Uterus (tissue), 2 donors: ENCODE results near the gene BMF.

Experiments used
- POLR2A ChIP-seq, 2 donors: fragments of 450-650 bp; IDR thresholded peaks; one replicate each; pipeline ENCODE4 v1.6.1; 2016; ENCODE audit warnings: antibody characterized with exemption in 2 of 2, mild to moderate bottlenecking in 1 of 2, moderate library complexity in 1 of 2
- TF ChIP-seq, protein P1 (sequence below), 4 experiments: fragments of 200-600 bp in 2 of 4; fragments of 450-650 bp in 2 of 4; sonication (generic) in 2 of 4; IDR thresholded peaks; one replicate each; pipeline ENCODE4 v1.5.1; 2016 to 2019; ENCODE audit warnings: antibody characterized with exemption in 4 of 4, mild to moderate bottlenecking in 2 of 4, moderate library complexity in 1 of 4

- TF ChIP-seq POLR2A (IDR thresholded peaks at IDR 0.05), result no peak
- TF ChIP-seq, protein P1, sequence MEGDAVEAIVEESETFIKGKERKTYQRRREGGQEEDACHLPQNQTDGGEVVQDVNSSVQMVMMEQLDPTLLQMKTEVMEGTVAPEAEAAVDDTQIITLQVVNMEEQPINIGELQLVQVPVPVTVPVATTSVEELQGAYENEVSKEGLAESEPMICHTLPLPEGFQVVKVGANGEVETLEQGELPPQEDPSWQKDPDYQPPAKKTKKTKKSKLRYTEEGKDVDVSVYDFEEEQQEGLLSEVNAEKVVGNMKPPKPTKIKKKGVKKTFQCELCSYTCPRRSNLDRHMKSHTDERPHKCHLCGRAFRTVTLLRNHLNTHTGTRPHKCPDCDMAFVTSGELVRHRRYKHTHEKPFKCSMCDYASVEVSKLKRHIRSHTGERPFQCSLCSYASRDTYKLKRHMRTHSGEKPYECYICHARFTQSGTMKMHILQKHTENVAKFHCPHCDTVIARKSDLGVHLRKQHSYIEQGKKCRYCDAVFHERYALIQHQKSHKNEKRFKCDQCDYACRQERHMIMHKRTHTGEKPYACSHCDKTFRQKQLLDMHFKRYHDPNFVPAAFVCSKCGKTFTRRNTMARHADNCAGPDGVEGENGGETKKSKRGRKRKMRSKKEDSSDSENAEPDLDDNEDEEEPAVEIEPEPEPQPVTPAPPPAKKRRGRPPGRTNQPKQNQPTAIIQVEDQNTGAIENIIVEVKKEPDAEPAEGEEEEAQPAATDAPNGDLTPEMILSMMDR (IDR thresholded peaks at IDR 0.05), result no peak
Observed at GRCh38 chr15:40048926-40049475, 59.7 kb downstream of the BMF start.
